ENCODE results near the gene STK39.

STK39 gene

GRCh38 chr2:168186452-168186851 lies 60.9 kb downstream of the STK39 start:
- no peaks in the 10 kb centered on the region for H3K9me3 Mint-ChIP-seq (ENCODE audit: low read depth)
- H3K4me1 Mint-ChIP-seq (ENCODE audit: low read depth), result peaks cover 45% of the 10 kb centered on the region

DNA sequence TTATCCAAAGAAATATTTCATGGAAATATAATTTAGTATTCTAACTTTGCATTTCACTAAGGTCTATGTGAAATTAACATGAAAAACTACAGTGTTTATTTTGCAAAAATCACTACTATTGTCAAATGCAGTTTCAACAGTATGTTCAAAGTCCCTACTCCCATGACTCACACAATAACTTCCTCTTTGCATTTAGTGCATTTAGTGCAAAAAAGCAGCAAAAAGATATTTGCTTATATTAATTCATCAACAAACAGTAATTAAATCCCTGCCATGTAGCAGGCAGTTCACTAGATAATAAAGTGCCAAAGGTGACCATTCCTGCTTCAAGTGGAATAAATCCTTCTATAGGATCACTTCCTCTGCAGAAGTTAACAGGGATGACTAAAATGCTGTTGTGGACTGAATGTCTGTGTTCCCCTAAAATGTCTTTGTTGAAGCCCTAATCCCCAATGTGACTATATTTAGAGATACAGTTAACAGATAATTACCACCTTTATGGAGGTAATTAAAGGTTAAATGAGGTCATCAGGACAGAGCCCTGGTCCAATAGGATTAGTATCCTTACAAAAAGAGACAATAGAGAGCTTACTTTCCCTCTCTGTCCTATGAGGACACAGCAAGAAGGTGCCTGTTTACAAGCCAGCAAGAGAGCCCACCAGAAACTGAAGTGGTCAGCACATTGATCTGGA lies 61.7 kb downstream of the STK39 start:
- H3K27ac Mint-ChIP-seq, result no peak overlapping the region
- H3K4me1 Mint-ChIP-seq (ENCODE audit: low read depth), result peaks cover 43% of the 10 kb centered on the region
- H3K4me3 Mint-ChIP-seq, result no peak overlapping the region
- no peaks in the 10 kb centered on the region for H3K27me3 Mint-ChIP-seq
- H3K36me3 Mint-ChIP-seq, result peaks cover 7% of the 10 kb centered on the region
- no peaks in the 10 kb centered on the region for H3K9me3 Mint-ChIP-seq (ENCODE audit: low read depth)

More at GRCh38 chr2:168186452-168186851, 60.9 kb downstream of the STK39 start:
- no peak overlapping the region for H3K4me3 Mint-ChIP-seq
- peaks cover 5% of the 10 kb centered on the region for H3K36me3 Mint-ChIP-seq
- no peak overlapping the region for H3K27ac Mint-ChIP-seq
- H3K27me3 Mint-ChIP-seq, result no peaks in the 10 kb centered on the region

DNA sequence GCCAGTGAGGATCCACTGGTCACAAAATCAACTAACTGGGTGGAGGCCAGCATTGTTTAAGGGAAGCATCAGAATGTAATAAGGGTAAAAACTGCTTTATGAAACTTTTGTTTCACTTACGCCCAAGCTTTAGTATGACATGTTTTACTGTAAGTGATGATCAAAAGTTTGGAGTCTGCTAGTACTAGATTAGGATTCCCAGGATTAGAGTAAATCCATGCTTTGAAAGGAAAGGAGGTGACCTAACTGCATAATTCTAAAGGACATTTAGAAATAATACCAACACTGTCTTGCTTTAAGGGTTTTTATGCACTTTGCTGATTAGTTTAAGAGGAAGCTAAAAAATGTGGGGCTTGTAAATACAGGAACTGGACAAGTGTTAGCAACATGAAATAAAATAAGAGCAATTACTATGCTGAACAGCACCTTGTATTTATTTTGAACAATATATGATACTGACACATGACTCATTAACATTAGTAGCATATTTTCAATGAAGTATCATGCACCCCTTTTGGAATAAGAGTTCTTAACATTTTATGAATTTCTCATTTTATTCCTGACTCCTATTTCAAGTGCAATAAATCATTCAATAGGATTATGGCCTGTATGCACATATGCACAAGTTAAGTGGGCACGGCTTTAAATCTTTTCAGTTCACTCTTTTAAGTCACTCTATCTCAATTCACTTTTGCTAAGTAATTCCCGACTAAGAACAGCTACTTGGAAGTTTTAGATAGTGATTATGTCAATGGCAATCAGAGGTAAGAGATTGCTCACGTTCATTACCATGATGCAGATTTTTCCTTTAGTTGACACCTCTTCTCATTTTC lies 62.5 kb downstream of the STK39 start:
- Mint-ChIP-seq H3K4me1 (ENCODE audit: low read depth) (peaks cover 38% of the 10 kb centered on the region), H3K27ac (peak overlapping the region; percentile 35)

DNA sequence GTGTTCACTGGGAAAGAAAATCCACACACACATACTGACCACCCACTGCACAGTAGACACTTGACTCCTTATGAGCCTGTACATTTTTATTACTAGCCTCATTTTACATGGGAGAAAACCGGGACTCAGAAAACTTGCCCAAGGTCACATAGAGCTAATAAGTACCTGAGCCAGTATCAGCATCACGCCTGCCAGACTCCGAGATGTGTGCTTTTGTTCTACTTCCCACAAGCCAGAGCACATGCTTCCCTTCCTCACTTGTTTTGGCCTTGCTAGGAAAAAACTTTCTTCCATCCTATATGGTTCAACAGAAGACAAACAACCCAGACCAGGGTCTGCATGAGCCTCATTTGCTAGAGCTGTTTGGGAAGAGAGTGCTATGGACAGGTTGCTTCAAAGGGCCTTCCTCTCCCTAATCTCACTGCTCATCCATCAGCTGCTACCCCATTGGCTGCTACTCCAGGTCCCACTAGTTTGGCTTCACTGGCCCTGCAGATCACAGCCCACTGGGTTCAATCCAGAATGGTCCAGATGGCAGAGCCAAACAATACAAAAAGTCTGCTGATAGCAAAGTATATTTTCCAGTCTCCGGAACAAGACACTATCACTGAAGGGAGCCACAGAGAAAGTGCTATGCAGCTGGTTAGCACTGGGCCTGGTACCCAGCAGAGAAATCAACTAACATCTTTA lies 63.9 kb downstream of the STK39 start:
- no peak overlapping the region for H3K4me3 Mint-ChIP-seq
- H3K27me3 Mint-ChIP-seq, result no peaks in the 10 kb centered on the region
- H3K27ac Mint-ChIP-seq, result no peak overlapping the region
- peaks cover 42% of the 10 kb centered on the region for H3K4me1 Mint-ChIP-seq (ENCODE audit: low read depth)
- H3K9me3 Mint-ChIP-seq (ENCODE audit: low read depth), result no peaks in the 10 kb centered on the region
- H3K36me3 Mint-ChIP-seq, result peaks cover 11% of the 10 kb centered on the region

More for the DNA sequence above, 62.5 kb downstream of the STK39 start:
- no peaks in the 10 kb centered on the region for H3K9me3 Mint-ChIP-seq (ENCODE audit: low read depth)
- H3K27me3 Mint-ChIP-seq, result no peaks in the 10 kb centered on the region
- H3K36me3 Mint-ChIP-seq, result peaks cover 11% of the 10 kb centered on the region
- no peak overlapping the region for H3K4me3 Mint-ChIP-seq

DNA sequence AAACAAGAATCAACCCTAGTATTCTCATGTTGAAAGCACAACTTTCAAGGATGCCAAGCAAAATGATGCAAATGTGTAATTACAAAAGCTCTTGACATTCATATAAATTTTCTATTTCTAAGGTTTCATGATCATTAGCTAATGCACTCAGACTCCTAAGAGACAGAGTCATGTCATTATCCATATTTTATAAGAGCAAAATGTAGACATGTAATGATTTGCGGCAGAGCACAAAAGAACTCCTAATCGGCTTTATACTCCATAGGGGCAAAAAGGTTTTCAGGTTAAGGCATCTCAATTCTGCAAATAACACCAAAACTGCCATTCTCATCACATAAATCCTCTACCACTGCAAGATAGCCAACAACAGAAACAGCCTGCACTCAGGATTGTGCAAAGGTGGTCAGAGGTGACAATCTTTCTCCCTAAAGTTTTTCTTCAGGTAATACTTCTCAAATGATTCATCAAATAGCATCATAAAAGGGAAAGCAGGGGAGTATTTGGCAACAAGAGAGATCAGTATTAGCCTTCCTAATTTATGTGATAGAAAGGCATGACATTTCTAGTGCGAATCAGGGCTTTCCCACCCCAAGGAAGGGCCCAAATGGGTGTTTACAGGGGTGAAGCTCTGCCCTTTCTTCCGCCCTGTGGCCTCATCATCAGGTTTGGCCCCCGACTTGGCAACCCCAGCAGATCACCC lies 64.7 kb downstream of the STK39 start:
- H3K27me3 Mint-ChIP-seq, result no peaks in the 10 kb centered on the region
- H3K4me3 Mint-ChIP-seq, result no peak overlapping the region
- peaks cover 44% of the 10 kb centered on the region for H3K4me1 Mint-ChIP-seq (ENCODE audit: low read depth)
- no peaks in the 10 kb centered on the region for H3K9me3 Mint-ChIP-seq (ENCODE audit: low read depth)
- H3K36me3 Mint-ChIP-seq, result peaks cover 14% of the 10 kb centered on the region
- no peak overlapping the region for H3K27ac Mint-ChIP-seq

GRCh38 chr2:168181825-168182224 lies 65.6 kb downstream of the STK39 start:
- peaks cover 14% of the 10 kb centered on the region for H3K36me3 Mint-ChIP-seq
- no peak overlapping the region for H3K27ac Mint-ChIP-seq
- H3K4me1 Mint-ChIP-seq (ENCODE audit: low read depth), result peaks cover 50% of the 10 kb centered on the region
- H3K4me3 Mint-ChIP-seq, result no peak overlapping the region
- no peaks in the 10 kb centered on the region for H3K9me3 Mint-ChIP-seq (ENCODE audit: low read depth)
- no peaks in the 10 kb centered on the region for H3K27me3 Mint-ChIP-seq

DNA sequence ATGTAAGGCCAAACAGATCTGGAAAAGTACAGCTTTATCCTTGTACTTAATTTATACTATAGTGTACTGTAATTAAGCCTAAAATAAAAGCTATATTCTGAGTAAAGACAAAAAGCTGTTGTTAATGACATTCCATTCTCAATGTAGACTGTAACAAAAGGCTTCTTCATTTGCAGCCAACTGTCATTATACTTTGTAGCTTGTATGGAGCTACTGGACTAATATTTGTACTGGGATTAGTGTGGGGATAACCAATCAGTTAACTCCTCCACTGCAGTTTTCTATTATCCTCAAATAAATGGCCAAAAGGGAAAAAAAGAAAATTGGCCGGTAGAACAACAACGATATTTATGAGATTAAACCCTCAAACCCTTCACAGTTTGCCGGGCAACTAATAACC lies 66.5 kb downstream of the STK39 start:
- Mint-ChIP-seq H3K27me3 (no peaks in the 10 kb centered on the region), H3K9me3 (ENCODE audit: low read depth) (no peaks in the 10 kb centered on the region), H3K4me1 (ENCODE audit: low read depth) (peaks cover 51% of the 10 kb centered on the region), H3K27ac (no peak overlapping the region), H3K36me3 (peaks cover 14% of the 10 kb centered on the region), H3K4me3 (no peak overlapping the region)

- no peaks in the 10 kb centered on the region for H3K9me3 Mint-ChIP-seq (ENCODE audit: low read depth)
- H3K27ac Mint-ChIP-seq, result no peak overlapping the region
- H3K27me3 Mint-ChIP-seq, result no peaks in the 10 kb centered on the region
- H3K4me3 Mint-ChIP-seq, result no peak overlapping the region
- peaks cover 50% of the 10 kb centered on the region for H3K4me1 Mint-ChIP-seq (ENCODE audit: low read depth)
- H3K36me3 Mint-ChIP-seq, result peaks cover 14% of the 10 kb centered on the region
These were observed 66.9 kb downstream of the STK39 start for GRCh38 chr2:168180483-168180882.

GRCh38 chr2:168179592-168179991 lies 67.8 kb downstream of the STK39 start:
- Mint-ChIP-seq H3K27ac (no peak overlapping the region), H3K36me3 (peaks cover 18% of the 10 kb centered on the region), H3K4me1 (ENCODE audit: low read depth) (peaks cover 47% of the 10 kb centered on the region), H3K9me3 (ENCODE audit: low read depth) (no peaks in the 10 kb centered on the region), H3K27me3 (no peaks in the 10 kb centered on the region), H3K4me3 (no peak overlapping the region)

GRCh38 chr2:168178520-168179324 lies 68.7 kb downstream of the STK39 start:
- no peak overlapping the region for H3K27ac Mint-ChIP-seq
- H3K4me1 Mint-ChIP-seq (ENCODE audit: low read depth), result peaks cover 48% of the 10 kb centered on the region
- H3K27me3 Mint-ChIP-seq, result no peaks in the 10 kb centered on the region
- peaks cover 18% of the 10 kb centered on the region for H3K36me3 Mint-ChIP-seq
- no peak overlapping the region for H3K4me3 Mint-ChIP-seq
- H3K9me3 Mint-ChIP-seq (ENCODE audit: low read depth), result no peaks in the 10 kb centered on the region

DNA sequence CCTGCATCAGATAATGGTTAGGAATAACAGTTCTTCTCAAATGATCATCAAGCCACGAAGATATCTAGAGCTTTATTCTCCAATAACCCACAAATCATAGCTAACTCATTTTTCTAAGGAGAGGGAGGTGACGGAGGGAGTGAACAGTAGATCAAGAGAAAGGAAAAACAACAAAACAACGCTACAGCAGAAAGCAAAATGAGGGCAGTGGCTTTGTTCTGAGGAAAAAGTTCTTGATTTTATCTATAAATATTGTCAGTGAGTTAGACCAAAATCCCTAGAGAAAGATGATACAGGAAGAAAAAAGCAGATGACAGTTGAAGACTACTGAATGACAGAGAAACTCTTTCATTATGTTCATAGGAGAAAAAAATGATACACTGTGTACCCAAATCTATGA lies 71.0 kb downstream of the STK39 start:
- Mint-ChIP-seq H3K27ac (peak overlapping the region; percentile 5), H3K9me3 (ENCODE audit: low read depth) (no peaks in the 10 kb centered on the region), H3K4me1 (ENCODE audit: low read depth) (peaks cover 36% of the 10 kb centered on the region), H3K36me3 (peaks cover 17% of the 10 kb centered on the region), H3K27me3 (no peaks in the 10 kb centered on the region), H3K4me3 (no peak overlapping the region)

- H3K27ac Mint-ChIP-seq, result no peak overlapping the region
- H3K36me3 Mint-ChIP-seq, result peaks cover 15% of the 10 kb centered on the region
- no peak overlapping the region for H3K4me3 Mint-ChIP-seq
- H3K9me3 Mint-ChIP-seq (ENCODE audit: low read depth), result no peaks in the 10 kb centered on the region
- H3K4me1 Mint-ChIP-seq (ENCODE audit: low read depth), result peaks cover 37% of the 10 kb centered on the region
- H3K27me3 Mint-ChIP-seq, result no peaks in the 10 kb centered on the region
These were observed 71.9 kb downstream of the STK39 start for GRCh38 chr2:168175469-168175868.

DNA sequence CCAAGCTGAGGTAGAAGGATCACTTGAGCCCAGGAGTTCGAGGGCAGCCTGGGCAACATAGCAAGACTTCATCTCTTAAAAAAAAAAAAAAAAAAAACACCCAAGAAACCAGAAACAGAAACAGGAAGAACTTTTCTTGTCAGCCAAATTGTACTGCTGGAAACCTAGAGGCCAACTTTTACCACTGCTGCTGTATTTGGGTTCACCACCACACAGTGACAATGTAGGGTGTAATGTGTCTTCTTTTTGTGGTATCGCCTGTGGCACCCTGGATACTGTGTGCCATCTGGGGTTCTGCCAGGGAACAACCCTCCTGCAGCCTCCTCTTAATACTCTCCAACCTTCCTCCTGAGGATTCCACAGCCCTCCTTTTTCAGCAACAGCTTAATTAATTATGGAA lies 72.6 kb downstream of the STK39 start:
- Mint-ChIP-seq H3K4me3 (no peak overlapping the region), H3K27me3 (no peaks in the 10 kb centered on the region), H3K4me1 (ENCODE audit: low read depth) (peaks cover 44% of the 10 kb centered on the region), H3K27ac (no peak overlapping the region), H3K9me3 (ENCODE audit: low read depth) (no peaks in the 10 kb centered on the region), H3K36me3 (peaks cover 19% of the 10 kb centered on the region)

DNA sequence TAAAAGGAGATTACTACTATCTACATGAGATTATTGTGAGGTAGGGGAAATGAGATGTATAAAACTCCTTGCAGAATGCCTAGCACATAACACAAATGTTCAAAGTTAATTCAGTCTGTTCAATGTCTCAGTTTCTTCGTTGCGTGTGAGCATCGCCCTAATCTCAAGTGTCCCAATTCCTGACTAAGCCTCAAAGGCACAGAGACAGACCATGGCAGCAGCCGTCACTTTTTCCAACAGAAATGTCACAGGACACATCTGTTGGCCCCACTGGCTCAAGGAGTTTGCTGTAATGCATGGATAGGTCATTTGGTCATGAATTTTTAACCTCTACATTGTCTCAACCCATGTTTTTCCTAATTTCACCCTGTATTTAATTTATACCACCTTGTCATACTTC lies 75.3 kb downstream of the STK39 start:
- Mint-ChIP-seq H3K9me3 (ENCODE audit: low read depth) (no peaks in the 10 kb centered on the region), H3K4me1 (ENCODE audit: low read depth) (peaks cover 45% of the 10 kb centered on the region), H3K27ac (no peak overlapping the region), H3K36me3 (peaks cover 16% of the 10 kb centered on the region), H3K4me3 (no peak overlapping the region), H3K27me3 (no peaks in the 10 kb centered on the region)
